Peyer's patch (tissue), 4 donors: ENCODE data around the gene CELF4.

Source experiments
- POLR2A ChIP-seq, 2 donors: fragments of 450-650 bp; IDR thresholded peaks; one replicate each; pipeline ENCODE4 v1.5.1; 2017; ENCODE audit warnings: antibody characterized with exemption in 2 of 2, mild to moderate bottlenecking in 2 of 2, moderate library complexity in 2 of 2
- TF ChIP-seq, protein P1 (sequence below), 6 experiments: fragments of 450-650 bp in 4 of 6; fragments of 200-600 bp in 2 of 6; sonication (generic) in 1 of 6; IDR thresholded peaks; one replicate each; pipeline ENCODE4 v1.5.1; 2017 to 2019; ENCODE audit warnings: antibody characterized with exemption in 6 of 6, mild to moderate bottlenecking in 3 of 6, moderate library complexity in 1 of 6

GRCh38 chr18:37285825-37286224 is 279.8 kb downstream of the CELF4 start:
- TF ChIP-seq, protein P1, sequence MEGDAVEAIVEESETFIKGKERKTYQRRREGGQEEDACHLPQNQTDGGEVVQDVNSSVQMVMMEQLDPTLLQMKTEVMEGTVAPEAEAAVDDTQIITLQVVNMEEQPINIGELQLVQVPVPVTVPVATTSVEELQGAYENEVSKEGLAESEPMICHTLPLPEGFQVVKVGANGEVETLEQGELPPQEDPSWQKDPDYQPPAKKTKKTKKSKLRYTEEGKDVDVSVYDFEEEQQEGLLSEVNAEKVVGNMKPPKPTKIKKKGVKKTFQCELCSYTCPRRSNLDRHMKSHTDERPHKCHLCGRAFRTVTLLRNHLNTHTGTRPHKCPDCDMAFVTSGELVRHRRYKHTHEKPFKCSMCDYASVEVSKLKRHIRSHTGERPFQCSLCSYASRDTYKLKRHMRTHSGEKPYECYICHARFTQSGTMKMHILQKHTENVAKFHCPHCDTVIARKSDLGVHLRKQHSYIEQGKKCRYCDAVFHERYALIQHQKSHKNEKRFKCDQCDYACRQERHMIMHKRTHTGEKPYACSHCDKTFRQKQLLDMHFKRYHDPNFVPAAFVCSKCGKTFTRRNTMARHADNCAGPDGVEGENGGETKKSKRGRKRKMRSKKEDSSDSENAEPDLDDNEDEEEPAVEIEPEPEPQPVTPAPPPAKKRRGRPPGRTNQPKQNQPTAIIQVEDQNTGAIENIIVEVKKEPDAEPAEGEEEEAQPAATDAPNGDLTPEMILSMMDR (IDR thresholded peaks at IDR 0.05): no peak
- no peak for TF ChIP-seq POLR2A (IDR thresholded peaks at IDR 0.05)
